HepG2 (cell line): ENCODE results near the gene GPATCH3. TPM values are rescaled to one million over a fixed set of nuclear protein-coding genes. Genes with fewer than 3 reads are reported as not detected.

ENCODE experiments used
- ADNP ChIP-seq: sonication (generic); formaldehyde crosslinking; IDR thresholded peaks from 2 replicates; pipeline ENCODE4 v1.4.0; 2020; ENCODE audit warnings: missing genetic modification reagents
- BRCA1 ChIP-seq: sonication (generic); formaldehyde crosslinking; IDR thresholded peaks from 2 replicates; pipeline ENCODE4 v1.4.0; 2020; ENCODE audit warnings: missing genetic modification reagents
- KLF12 ChIP-seq: sonication (generic); formaldehyde crosslinking; IDR thresholded peaks from 2 replicates; pipeline ENCODE4 v1.4.0; 2020; ENCODE audit warnings: missing genetic modification reagents, borderline replicate concordance
- KLF16 ChIP-seq, 2 experiments: sonication (generic) in 1 of 2; formaldehyde crosslinking in 1 of 2; IDR thresholded peaks; 2 replicates each; pipeline versions ENCODE4 v1.6.1 to v1.8.0; 2016 to 2023; ENCODE audit warnings: missing genetic modification reagents in 2 of 2, missing compliant biosample characterization in 1 of 2
- MBD4 ChIP-seq: IDR thresholded peaks from 2 replicates; pipeline ENCODE4 v1.6.1; 2012; ENCODE audit warnings: low read length, inconsistent platforms, borderline replicate concordance
- PAWR ChIP-seq: sonication (generic); formaldehyde crosslinking; IDR thresholded peaks from 2 replicates; pipeline ENCODE4 v1.4.0; 2020; ENCODE audit warnings: missing genetic modification reagents, mild to moderate bottlenecking, borderline replicate concordance
- PHF20 ChIP-seq: sonication (generic); formaldehyde crosslinking; IDR thresholded peaks from 2 replicates; pipeline ENCODE4 v1.5.0; 2020; ENCODE audit warnings: mild to moderate bottlenecking, missing genetic modification reagents
- RORA ChIP-seq: sonication (generic); formaldehyde crosslinking; IDR thresholded peaks from 2 replicates; pipeline ENCODE4 v1.5.0; 2020; ENCODE audit warnings: mild to moderate bottlenecking, missing genetic modification reagents, moderate library complexity
- SKI ChIP-seq: fragments of 450-650 bp; IDR thresholded peaks from one replicate; pipeline ENCODE4 v1.6.1; 2018; ENCODE audit warnings: mild to moderate bottlenecking; ENCODE audit not compliant: partially characterized antibody
- SP5 ChIP-seq: IDR thresholded peaks from 2 replicates; pipeline ENCODE4 v1.6.1; 2016; ENCODE audit warnings: low read depth, borderline replicate concordance
- SRSF4 ChIP-seq: fragments of 200-400 bp; formaldehyde crosslinking; IDR thresholded peaks from one replicate; pipeline ENCODE4 v1.6.1; 2018; ENCODE audit warnings: mild to moderate bottlenecking, low read depth, low read length, moderate library complexity; ENCODE audit not compliant: poor library complexity, severe bottlenecking
- U2AF1 ChIP-seq: fragments of 200-400 bp; formaldehyde crosslinking; optimal IDR thresholded peaks from 2 replicates; pipeline ENCODE3; 2017; ENCODE audit warnings: mild to moderate bottlenecking, low read depth, low read length
- ZIK1 ChIP-seq: sonication (generic); formaldehyde crosslinking; IDR thresholded peaks from 2 replicates; pipeline ENCODE4 v1.5.0; 2020; ENCODE audit warnings: mild to moderate bottlenecking, low read depth, missing genetic modification reagents, borderline replicate concordance
- ZNF101 ChIP-seq: sonication (generic); formaldehyde crosslinking; IDR thresholded peaks from 2 replicates; pipeline ENCODE4 v1.4.0; 2020; ENCODE audit warnings: mild to moderate bottlenecking, low read depth, missing genetic modification reagents, borderline replicate concordance
- ZNF274 ChIP-seq: sonication (generic); formaldehyde crosslinking; IDR thresholded peaks from 2 replicates; pipeline ENCODE4 v1.5.1; 2020; ENCODE audit warnings: mild to moderate bottlenecking, missing genetic modification reagents
- ZNF343 ChIP-seq: sonication (generic); formaldehyde crosslinking; IDR thresholded peaks from 2 replicates; pipeline ENCODE4 v1.4.0; 2020; ENCODE audit warnings: mild to moderate bottlenecking, missing genetic modification reagents
- ZNF660 ChIP-seq: sonication (generic); formaldehyde crosslinking; IDR thresholded peaks from 2 replicates; pipeline ENCODE4 v1.5.1; 2020; ENCODE audit warnings: mild to moderate bottlenecking, low read depth, missing genetic modification reagents, borderline replicate concordance
- ZNF768 ChIP-seq: sonication (generic); formaldehyde crosslinking; IDR thresholded peaks from 2 replicates; pipeline ENCODE4 v1.4.0; 2020; ENCODE audit warnings: missing genetic modification reagents
- ZSCAN20 ChIP-seq: sonication (generic); formaldehyde crosslinking; IDR thresholded peaks from 2 replicates; pipeline ENCODE4 v1.4.0; 2020; ENCODE audit warnings: missing genetic modification reagents, mild to moderate bottlenecking, borderline replicate concordance
- polyA plus RNA-seq, 8 experiments: library from polyadenylated mRNA; depleted of rRNA in 3 of 8; stranded (reverse) in 7 of 8; unstranded in 1 of 8; fragments of >200 nt; fragmentation: Illumina TruSeq in 4 of 8; extraction: Trizol in 4 of 8; gene quantifications; 2 replicates each; pipeline versions ENCODE4 v1.2.1 to v1.2.3, GENCODE V29; 2011 to 2016; ENCODE audit warnings: low read depth in 4 of 8, missing spikeins in 1 of 8, mixed read lengths in 1 of 8; ENCODE audit not compliant: insufficient read depth in 1 of 8
- total RNA-seq, 5 experiments: library from RNA; depleted of rRNA; stranded (reverse); fragments of >200 nt; fragmentation: Illumina TruSeq; extraction: Trizol; gene quantifications; 2 replicates each; pipeline ENCODE4 v1.2.3, GENCODE V29; 2016; ENCODE audit warnings: low read depth in 1 of 5
- TF ChIP-seq, protein P1 (sequence below): sonication (generic); formaldehyde crosslinking; IDR thresholded peaks from 2 replicates; pipeline ENCODE4 v1.4.0; 2020; ENCODE audit warnings: missing genetic modification reagents
- TF ChIP-seq, protein P2 (sequence below): sonication (generic); formaldehyde crosslinking; IDR thresholded peaks from 2 replicates; pipeline ENCODE4 v1.9.0; 2021; ENCODE audit warnings: mild to moderate bottlenecking, missing genetic modification reagents

The GPATCH3 gene
- total and polyA plus RNA-seq, 2 of the 13 experiments (the other 11 are each of a cell fraction or from before 2014, with no cell fraction given) = 8.3 to 11.0 TPM

DNA sequence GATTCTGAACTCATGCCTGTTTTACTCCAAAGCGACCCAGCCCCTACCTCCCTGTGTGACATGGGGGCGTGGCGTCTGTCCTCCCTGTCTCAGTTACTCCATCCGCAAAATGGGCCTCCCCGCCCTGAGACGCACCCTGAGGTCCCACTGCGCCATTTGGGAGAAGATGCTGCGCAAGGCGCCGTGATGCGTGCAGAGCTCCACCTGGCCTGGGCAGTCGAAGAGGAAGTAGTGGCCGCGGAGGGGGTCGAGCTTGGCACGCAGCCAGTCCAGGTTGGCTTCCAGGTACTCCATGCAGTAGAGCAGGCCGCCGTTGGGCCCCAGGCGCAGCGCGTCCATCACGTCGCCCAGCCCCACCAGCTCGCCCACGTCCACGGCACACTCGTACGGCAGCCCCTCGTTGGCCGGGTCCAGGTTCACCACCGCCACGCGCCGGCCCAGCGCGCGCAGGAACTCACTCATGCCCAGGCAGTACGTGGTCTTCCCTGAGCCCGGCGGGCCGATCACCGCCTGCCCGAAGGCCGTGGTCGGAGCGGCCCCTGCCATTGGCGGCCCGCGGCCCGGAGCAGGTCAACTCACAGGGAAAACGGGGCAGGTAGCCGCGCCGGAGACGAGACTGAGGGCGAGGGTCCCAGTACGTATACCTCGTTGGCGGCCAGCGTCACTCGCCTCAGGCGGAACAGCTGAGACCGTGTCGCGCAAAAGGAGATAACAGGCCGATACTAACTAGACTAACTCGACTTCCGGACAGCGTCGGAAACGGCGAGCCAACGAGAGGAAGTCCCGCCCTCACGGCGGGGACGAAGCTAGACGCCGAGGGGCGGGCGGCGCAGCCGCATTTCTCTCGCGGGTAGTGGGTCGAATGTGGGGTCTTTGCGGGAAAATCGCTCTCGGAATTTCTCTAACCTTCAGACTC lies 10.5 kb downstream of the GPATCH3 start, which contains the start of gene GPN2 (continued):
- TF ChIP-seq KLF12 (no peak; the same call in 1 of the 2 replicates), SRSF4 (no peak), ZNF101 (peak; percentile 90; the same call in 1 of the 2 replicates), ZIK1 (CRISPR knock-in tag) (peak; percentile 93), ZNF274 (CRISPR knock-in tag) (peak; percentile 63; the same call in 1 of the 2 replicates), PAWR (CRISPR knock-in tag) (no peak), U2AF1 (no peak), MBD4 (no peak), RORA (CRISPR knock-in tag) (no peak), SP5 (CRISPR knock-in tag) (0 out of 2 replicates have a peak, but pooled peaks have one; percentile 16), ZSCAN20 (CRISPR knock-in tag) (0 out of 2 replicates have a peak, but pooled peaks have one; percentile 19), ADNP (CRISPR knock-in tag) (no peak; the same call in 1 of the 2 replicates), ZNF660 (CRISPR knock-in tag) (no peak; the same call in 1 of the 2 replicates), BRCA1 (CRISPR knock-in tag) (no peak), PHF20 (peak; percentile 93), KLF16 (CRISPR knock-in tag; IDR thresholded peaks at IDR 0.05) (peak in 1 of 2 experiments; percentile 59; a peak in 2 of 4 replicates), ZNF343 (CRISPR knock-in tag) (peak; percentile 90; the same call in 1 of the 2 replicates), SKI (no peak), ZNF768 (CRISPR knock-in tag) (peak; percentile 43; the same call in 1 of the 2 replicates)
- TF ChIP-seq, protein P1, sequence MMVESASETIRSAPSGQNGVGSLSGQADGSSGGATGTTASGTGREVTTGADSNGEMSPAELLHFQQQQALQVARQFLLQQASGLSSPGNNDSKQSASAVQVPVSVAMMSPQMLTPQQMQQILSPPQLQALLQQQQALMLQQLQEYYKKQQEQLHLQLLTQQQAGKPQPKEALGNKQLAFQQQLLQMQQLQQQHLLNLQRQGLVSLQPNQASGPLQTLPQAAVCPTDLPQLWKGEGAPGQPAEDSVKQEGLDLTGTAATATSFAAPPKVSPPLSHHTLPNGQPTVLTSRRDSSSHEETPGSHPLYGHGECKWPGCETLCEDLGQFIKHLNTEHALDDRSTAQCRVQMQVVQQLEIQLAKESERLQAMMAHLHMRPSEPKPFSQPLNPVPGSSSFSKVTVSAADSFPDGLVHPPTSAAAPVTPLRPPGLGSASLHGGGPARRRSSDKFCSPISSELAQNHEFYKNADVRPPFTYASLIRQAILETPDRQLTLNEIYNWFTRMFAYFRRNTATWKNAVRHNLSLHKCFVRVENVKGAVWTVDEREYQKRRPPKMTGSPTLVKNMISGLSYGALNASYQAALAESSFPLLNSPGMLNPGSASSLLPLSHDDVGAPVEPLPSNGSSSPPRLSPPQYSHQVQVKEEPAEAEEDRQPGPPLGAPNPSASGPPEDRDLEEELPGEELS = no peak
- TF ChIP-seq, protein P2, sequence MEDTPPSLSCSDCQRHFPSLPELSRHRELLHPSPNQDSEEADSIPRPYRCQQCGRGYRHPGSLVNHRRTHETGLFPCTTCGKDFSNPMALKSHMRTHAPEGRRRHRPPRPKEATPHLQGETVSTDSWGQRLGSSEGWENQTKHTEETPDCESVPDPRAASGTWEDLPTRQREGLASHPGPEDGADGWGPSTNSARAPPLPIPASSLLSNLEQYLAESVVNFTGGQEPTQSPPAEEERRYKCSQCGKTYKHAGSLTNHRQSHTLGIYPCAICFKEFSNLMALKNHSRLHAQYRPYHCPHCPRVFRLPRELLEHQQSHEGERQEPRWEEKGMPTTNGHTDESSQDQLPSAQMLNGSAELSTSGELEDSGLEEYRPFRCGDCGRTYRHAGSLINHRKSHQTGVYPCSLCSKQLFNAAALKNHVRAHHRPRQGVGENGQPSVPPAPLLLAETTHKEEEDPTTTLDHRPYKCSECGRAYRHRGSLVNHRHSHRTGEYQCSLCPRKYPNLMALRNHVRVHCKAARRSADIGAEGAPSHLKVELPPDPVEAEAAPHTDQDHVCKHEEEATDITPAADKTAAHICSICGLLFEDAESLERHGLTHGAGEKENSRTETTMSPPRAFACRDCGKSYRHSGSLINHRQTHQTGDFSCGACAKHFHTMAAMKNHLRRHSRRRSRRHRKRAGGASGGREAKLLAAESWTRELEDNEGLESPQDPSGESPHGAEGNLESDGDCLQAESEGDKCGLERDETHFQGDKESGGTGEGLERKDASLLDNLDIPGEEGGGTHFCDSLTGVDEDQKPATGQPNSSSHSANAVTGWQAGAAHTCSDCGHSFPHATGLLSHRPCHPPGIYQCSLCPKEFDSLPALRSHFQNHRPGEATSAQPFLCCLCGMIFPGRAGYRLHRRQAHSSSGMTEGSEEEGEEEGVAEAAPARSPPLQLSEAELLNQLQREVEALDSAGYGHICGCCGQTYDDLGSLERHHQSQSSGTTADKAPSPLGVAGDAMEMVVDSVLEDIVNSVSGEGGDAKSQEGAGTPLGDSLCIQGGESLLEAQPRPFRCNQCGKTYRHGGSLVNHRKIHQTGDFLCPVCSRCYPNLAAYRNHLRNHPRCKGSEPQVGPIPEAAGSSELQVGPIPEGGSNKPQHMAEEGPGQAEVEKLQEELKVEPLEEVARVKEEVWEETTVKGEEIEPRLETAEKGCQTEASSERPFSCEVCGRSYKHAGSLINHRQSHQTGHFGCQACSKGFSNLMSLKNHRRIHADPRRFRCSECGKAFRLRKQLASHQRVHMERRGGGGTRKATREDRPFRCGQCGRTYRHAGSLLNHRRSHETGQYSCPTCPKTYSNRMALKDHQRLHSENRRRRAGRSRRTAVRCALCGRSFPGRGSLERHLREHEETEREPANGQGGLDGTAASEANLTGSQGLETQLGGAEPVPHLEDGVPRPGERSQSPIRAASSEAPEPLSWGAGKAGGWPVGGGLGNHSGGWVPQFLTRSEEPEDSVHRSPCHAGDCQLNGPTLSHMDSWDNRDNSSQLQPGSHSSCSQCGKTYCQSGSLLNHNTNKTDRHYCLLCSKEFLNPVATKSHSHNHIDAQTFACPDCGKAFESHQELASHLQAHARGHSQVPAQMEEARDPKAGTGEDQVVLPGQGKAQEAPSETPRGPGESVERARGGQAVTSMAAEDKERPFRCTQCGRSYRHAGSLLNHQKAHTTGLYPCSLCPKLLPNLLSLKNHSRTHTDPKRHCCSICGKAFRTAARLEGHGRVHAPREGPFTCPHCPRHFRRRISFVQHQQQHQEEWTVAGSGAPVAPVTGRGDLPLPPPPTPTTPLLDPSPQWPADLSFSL (CRISPR knock-in tag) = no peak
